Neural progenitor cell (in vitro differentiated cells): ENCODE data around the gene ENPP6. TPM values are rescaled to one million over a fixed set of nuclear protein-coding genes. Genes with fewer than 3 reads are reported as not detected.
"Not testable (repeated sequence)": the region's sequence is repeated elsewhere in the genome, so short reads cannot be mapped to it uniquely, and the experiment has no call there.

Experiments used
- DNase-seq: peaks from one replicate; pipeline ENCODE4 v3.0.0-alpha.2; 2016; ENCODE audit warnings: low spot score
- H2AFZ ChIP-seq: fragments of 200-600 bp; sonication (generic); replicated peaks from 2 replicates; pipeline ENCODE4 v1.6.1; 2016; ENCODE audit warnings: antibody characterized with exemption
- H3F3A ChIP-seq: fragments of 200-600 bp; sonication (generic); 2 replicates; pipeline ENCODE4 v1.6.1; 2016; ENCODE audit warnings: antibody characterized with exemption, low read depth
- H3K27ac ChIP-seq: fragments of 200-600 bp; sonication (generic); 2 replicates; pipeline ENCODE4 v1.5.1; 2016; ENCODE audit warnings: mild to moderate bottlenecking
- H3K27me3 ChIP-seq: fragments of 200-600 bp; sonication (generic); 2 replicates; pipeline ENCODE4 v1.6.1; 2016; ENCODE audit warnings: mild to moderate bottlenecking, moderate library complexity
- H3K36me3 ChIP-seq: fragments of 200-600 bp; sonication (generic); 2 replicates; pipeline ENCODE4 v1.5.1; 2016
- H3K4me1 ChIP-seq: fragments of 200-600 bp; sonication (generic); 2 replicates; pipeline ENCODE4 v1.6.1; 2016; ENCODE audit warnings: mixed run types
- H3K4me2 ChIP-seq: fragments of 200-600 bp; sonication (generic); 2 replicates; pipeline ENCODE4 v1.6.1; 2016
- H3K4me3 ChIP-seq: fragments of 200-600 bp; sonication (generic); 2 replicates; pipeline ENCODE4 v1.5.1; 2016
- H3K79me2 ChIP-seq: fragments of 200-600 bp; sonication (generic); 2 replicates; pipeline ENCODE4 v1.6.1; 2016; ENCODE audit warnings: low read depth
- H3K9ac ChIP-seq: fragments of 200-600 bp; sonication (generic); 2 replicates; pipeline ENCODE4 v1.6.1; 2016
- H3K9me3 ChIP-seq: fragments of 200-600 bp; sonication (generic); 2 replicates; pipeline ENCODE4 v1.5.1; 2016; ENCODE audit warnings: low read depth
- H4K20me1 ChIP-seq: fragments of 200-600 bp; sonication (generic); 2 replicates; pipeline ENCODE4 v1.6.1; 2016; ENCODE audit warnings: low read depth
- H3K27ac Mint-ChIP-seq: 3 replicates; pipeline ENCODE4 v1.8.0; 2021; ENCODE audit warnings: mixed read lengths
- H3K27me3 Mint-ChIP-seq: 2 replicates; pipeline ENCODE4 v1.8.0; 2022; ENCODE audit warnings: low read depth, mild to moderate bottlenecking, inconsistent platforms, moderate library complexity, mixed read lengths; ENCODE audit not compliant: insufficient read depth
- H3K36me3 Mint-ChIP-seq: 3 replicates; pipeline ENCODE4 v1.8.0; 2021; ENCODE audit warnings: mixed read lengths
- H3K4me1 Mint-ChIP-seq: 3 replicates; pipeline ENCODE4 v1.8.0; 2021; ENCODE audit warnings: mixed read lengths
- H3K4me3 Mint-ChIP-seq: 3 replicates; pipeline ENCODE4 v1.8.0; 2021; ENCODE audit warnings: mild to moderate bottlenecking, moderate library complexity, mixed read lengths
- H3K9me3 Mint-ChIP-seq: 3 replicates; pipeline ENCODE4 v1.8.0; 2020; ENCODE audit warnings: mixed read lengths
- CTCF ChIP-seq: fragments of 200-600 bp; sonication (generic); IDR thresholded peaks from 2 replicates; pipeline ENCODE4 v1.5.1; 2017; ENCODE audit warnings: antibody characterized with exemption, mild to moderate bottlenecking
- EZH2 ChIP-seq: fragments of 200-600 bp; sonication (generic); IDR thresholded peaks from 2 replicates; pipeline ENCODE4 v1.6.1; 2017; ENCODE audit warnings: antibody characterized with exemption, mild to moderate bottlenecking, moderate library complexity
- EZH2phosphoT487 ChIP-seq: fragments of 200-600 bp; sonication (generic); IDR thresholded peaks from 2 replicates; pipeline ENCODE4 v1.6.1; 2017; ENCODE audit warnings: antibody characterized with exemption
- total RNA-seq: library from RNA; depleted of rRNA; stranded (reverse); fragments of >200 nt; gene quantifications from 2 replicates; pipeline ENCODE4 v1.2.3, GENCODE V29; 2015; ENCODE audit warnings: low replicate concordance

The ENPP6 gene
- total RNA-seq, 1 donor from 2014 or later: not detected

GRCh38 chr4:184142121-184143000 lies 75.3 kb downstream of the ENPP6 start:
- H4K20me1 ChIP-seq: no peaks in the 10 kb centered on the region

GRCh38 chr4:184140901-184141300 lies 76.8 kb downstream of the ENPP6 start:
- not testable (repeated sequence) for H3K36me3 Mint-ChIP-seq, H3K4me3 ChIP-seq, H3K27ac Mint-ChIP-seq, H3K27ac ChIP-seq, H3K9me3 ChIP-seq, H3F3A ChIP-seq, H3K36me3 ChIP-seq, H3K79me2 ChIP-seq, H3K4me2 ChIP-seq, H3K27me3 Mint-ChIP-seq, H3K9ac ChIP-seq, H3K4me1 ChIP-seq, H3K4me3 Mint-ChIP-seq, H4K20me1 ChIP-seq, H2AFZ ChIP-seq, H3K27me3 ChIP-seq, DNase-seq
- H3K4me1 Mint-ChIP-seq: peaks cover 10% of the 10 kb centered on the region
- peaks cover 27% of the 10 kb centered on the region for H3K9me3 Mint-ChIP-seq

More at GRCh38 chr4:184142121-184143000, 75.3 kb downstream of the ENPP6 start:
- Mint-ChIP-seq H3K27me3 (peaks cover 9% of the 10 kb centered on the region), H3K27ac (peak overlapping the region; percentile 42), H3K9me3 (peaks cover 16% of the 10 kb centered on the region), H3K4me1 (peaks cover 10% of the 10 kb centered on the region), H3K36me3 (peaks cover 5% of the 10 kb centered on the region), H3K4me3 (no peak overlapping the region)
- DNase-seq: no peak
- Histone ChIP-seq H3F3A (no peaks in the 10 kb centered on the region), H3K36me3 (no peaks in the 10 kb centered on the region), H3K79me2 (no peaks in the 10 kb centered on the region), H3K9me3 (no peaks in the 10 kb centered on the region), H3K27me3 (no peaks in the 10 kb centered on the region), H3K4me2 (no peak overlapping the region), H2AFZ (no peak overlapping the region), H3K4me3 (no peak overlapping the region), H3K9ac (no peak overlapping the region), H3K4me1 (no peaks in the 10 kb centered on the region), H3K27ac (no peak overlapping the region)
- no peak for TF ChIP-seq CTCF
- no peak for TF ChIP-seq EZH2
- no peak for TF ChIP-seq EZH2phosphoT487

- peaks cover 30% of the 10 kb centered on the region for H3K9me3 Mint-ChIP-seq
- Histone ChIP-seq H2AFZ (no peak overlapping the region), H3F3A (no peaks in the 10 kb centered on the region), H3K27ac (no peak overlapping the region), H3K27me3 (no peaks in the 10 kb centered on the region), H3K4me3 (no peak overlapping the region), H3K36me3 (no peaks in the 10 kb centered on the region), H3K4me2 (no peak overlapping the region), H3K4me1 (no peaks in the 10 kb centered on the region), H4K20me1 (no peaks in the 10 kb centered on the region), H3K9me3 (no peaks in the 10 kb centered on the region), H3K9ac (no peak overlapping the region), H3K79me2 (no peaks in the 10 kb centered on the region)
- H3K36me3 Mint-ChIP-seq: peaks cover 7% of the 10 kb centered on the region
- H3K27me3 Mint-ChIP-seq: peaks cover 5% of the 10 kb centered on the region
- no peak for DNase-seq
- TF ChIP-seq CTCF: no peak
- no peak for TF ChIP-seq EZH2
- TF ChIP-seq EZH2phosphoT487: no peak
- no peak overlapping the region for H3K27ac Mint-ChIP-seq
- H3K4me1 Mint-ChIP-seq: no peaks in the 10 kb centered on the region
- H3K4me3 Mint-ChIP-seq: no peak overlapping the region
Observed at GRCh38 chr4:184136525-184136924, 81.1 kb downstream of the ENPP6 start.

GRCh38 chr4:184126800-184127199 lies 90.9 kb downstream of the ENPP6 start:
- H3K4me3 ChIP-seq: no peak overlapping the region
- H2AFZ ChIP-seq: no peak overlapping the region
- H3F3A ChIP-seq: no peaks in the 10 kb centered on the region
- H3K4me1 ChIP-seq: no peaks in the 10 kb centered on the region
- no peak overlapping the region for H3K27ac ChIP-seq
- H3K27me3 ChIP-seq: no peaks in the 10 kb centered on the region
- Mint-ChIP-seq H3K27me3 (peaks cover 7% of the 10 kb centered on the region), H3K9me3 (peaks cover 11% of the 10 kb centered on the region), H3K36me3 (no peaks in the 10 kb centered on the region), H3K27ac (no peak overlapping the region), H3K4me1 (no peaks in the 10 kb centered on the region), H3K4me3 (no peak overlapping the region)
- TF ChIP-seq EZH2 (no peak), EZH2phosphoT487 (no peak), CTCF (no peak)
- no peaks in the 10 kb centered on the region for H3K9me3 ChIP-seq
- no peak for DNase-seq
- H3K4me2 ChIP-seq: no peak overlapping the region
- H4K20me1 ChIP-seq: no peaks in the 10 kb centered on the region
- H3K9ac ChIP-seq: no peak overlapping the region
- H3K79me2 ChIP-seq: no peaks in the 10 kb centered on the region
- peaks cover 4% of the 10 kb centered on the region for H3K36me3 ChIP-seq
